Measurements from ENCODE around the gene SERGEF. TPM values are rescaled to one million over a fixed set of nuclear protein-coding genes. Genes with fewer than 3 reads are reported as not detected.

Gene SERGEF
- total RNA-seq, 1 donor from 2014 or later = 20.5 TPM

- DNase-seq (ENCODE audit: low spot score) = no peak
Observed at GRCh38 chr11:17786824-17787525, 225.9 kb downstream of the SERGEF start.

GRCh38 chr11:17783878-17784277 lies 229.0 kb downstream of the SERGEF start:
- DNase-seq (ENCODE audit: low spot score) = no peak

GRCh38 chr11:17782603-17783337 lies 230.1 kb downstream of the SERGEF start:
- no peak for DNase-seq (ENCODE audit: low spot score)

GRCh38 chr11:17782145-17782544 lies 230.7 kb downstream of the SERGEF start:
- no peak for DNase-seq (ENCODE audit: low spot score)

- DNase-seq (ENCODE audit: low spot score) = no peak
Observed at GRCh38 chr11:17781626-17782025, 231.2 kb downstream of the SERGEF start.

- DNase-seq (ENCODE audit: low spot score) = no peak
Observed at GRCh38 chr11:17781221-17781620, 231.6 kb downstream of the SERGEF start.

GRCh38 chr11:17780668-17781067 lies 232.2 kb downstream of the SERGEF start:
- DNase-seq (ENCODE audit: low spot score) = no peak

- DNase-seq (ENCODE audit: low spot score) = no peak
Observed at GRCh38 chr11:17779861-17780594, 232.8 kb downstream of the SERGEF start.

GRCh38 chr11:17778956-17779860 lies 233.6 kb downstream of the SERGEF start:
- DNase-seq (ENCODE audit: low spot score) = no peak

GRCh38 chr11:17778352-17778751 lies 234.5 kb downstream of the SERGEF start:
- no peak for DNase-seq (ENCODE audit: low spot score)

- no peak for DNase-seq (ENCODE audit: low spot score)
Observed at GRCh38 chr11:17777738-17778091, 235.1 kb downstream of the SERGEF start.

- DNase-seq (ENCODE audit: low spot score) = no peak
Observed at GRCh38 chr11:17777086-17777737, 235.6 kb downstream of the SERGEF start.

- no peak for DNase-seq (ENCODE audit: low spot score)
Observed at GRCh38 chr11:17776212-17776875, 236.5 kb downstream of the SERGEF start.

GRCh38 chr11:17775507-17776211 lies 237.2 kb downstream of the SERGEF start:
- DNase-seq (ENCODE audit: low spot score) = no peak

- no peak for DNase-seq (ENCODE audit: low spot score)
Observed at GRCh38 chr11:17775035-17775348, 237.9 kb downstream of the SERGEF start.

- DNase-seq (ENCODE audit: low spot score) = no peak
Observed at GRCh38 chr11:17774232-17775034, 238.4 kb downstream of the SERGEF start.

GRCh38 chr11:17773674-17774073 lies 239.2 kb downstream of the SERGEF start:
- no peak for DNase-seq (ENCODE audit: low spot score)

GRCh38 chr11:17772704-17773600 lies 239.9 kb downstream of the SERGEF start:
- DNase-seq (ENCODE audit: low spot score) = no peak

Measured in umbilical cord (tissue), 2 donors.